LNCaP clone FGC (cell line): ENCODE results near the gene FOXL3.

ENCODE experiments used
- DNase-seq: peaks from one replicate; pipeline ENCODE4 v3.0.0-alpha.2; 2011; ENCODE audit warnings: low read depth
- H3K4me3 ChIP-seq: 2 replicates; pipeline ENCODE4 v1.5.1; 2011; ENCODE audit warnings: mild to moderate bottlenecking, low read depth, low read length, control low read depth
- CTCF ChIP-seq: IDR thresholded peaks from 2 replicates; pipeline ENCODE4 v1.5.1; 2012; ENCODE audit warnings: mild to moderate bottlenecking; ENCODE audit not compliant: control insufficient read depth, insufficient read depth; ENCODE audit errors: extremely low read depth

Gene FOXL3

DNA sequence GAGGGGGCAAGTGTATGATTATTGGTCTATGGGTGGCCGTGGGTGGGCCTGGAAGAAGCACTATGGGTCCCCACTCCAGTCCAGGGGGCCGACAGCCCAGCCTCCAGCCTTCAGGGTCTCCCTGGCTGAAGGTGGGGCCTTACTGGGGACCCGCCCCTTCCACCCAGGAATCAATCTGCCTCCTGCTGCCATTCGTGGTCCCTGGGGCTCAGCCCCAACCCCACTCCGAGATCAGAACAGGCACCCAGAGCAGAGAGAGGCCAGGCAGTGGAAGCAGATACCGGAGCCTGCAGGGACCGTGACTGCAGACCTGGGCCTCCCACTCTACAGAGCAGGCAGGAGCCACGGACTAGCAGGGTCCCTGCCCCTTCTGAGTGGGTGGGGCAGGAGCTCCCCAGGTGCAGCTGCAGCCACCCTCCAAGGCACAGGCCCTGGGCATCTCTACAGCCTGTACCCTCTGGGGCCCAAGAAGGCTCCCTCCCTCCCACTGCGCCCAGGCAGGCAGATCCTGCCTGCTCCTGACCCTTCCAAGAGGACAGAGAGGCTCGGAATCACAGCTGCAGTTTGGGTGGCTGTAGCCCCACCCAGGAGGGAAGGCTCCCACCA is 13.6 kb upstream of the FOXL3 start:
- no peak for DNase-seq
- no peak for TF ChIP-seq CTCF
- no peak overlapping the region for H3K4me3 ChIP-seq

GRCh38 chr7:277228-277627 is 12.7 kb upstream of the FOXL3 start:
- TF ChIP-seq CTCF, result no peak
- H3K4me3 ChIP-seq, result no peak overlapping the region
- DNase-seq, result no peak

GRCh38 chr7:278081-278480 is 11.9 kb upstream of the FOXL3 start:
- no peak for DNase-seq
- no peak overlapping the region for H3K4me3 ChIP-seq
- no peak for TF ChIP-seq CTCF

GRCh38 chr7:279821-280220 is 10.1 kb upstream of the FOXL3 start:
- TF ChIP-seq CTCF, result no peak
- no peak for DNase-seq
- H3K4me3 ChIP-seq, result no peak overlapping the region

DNA sequence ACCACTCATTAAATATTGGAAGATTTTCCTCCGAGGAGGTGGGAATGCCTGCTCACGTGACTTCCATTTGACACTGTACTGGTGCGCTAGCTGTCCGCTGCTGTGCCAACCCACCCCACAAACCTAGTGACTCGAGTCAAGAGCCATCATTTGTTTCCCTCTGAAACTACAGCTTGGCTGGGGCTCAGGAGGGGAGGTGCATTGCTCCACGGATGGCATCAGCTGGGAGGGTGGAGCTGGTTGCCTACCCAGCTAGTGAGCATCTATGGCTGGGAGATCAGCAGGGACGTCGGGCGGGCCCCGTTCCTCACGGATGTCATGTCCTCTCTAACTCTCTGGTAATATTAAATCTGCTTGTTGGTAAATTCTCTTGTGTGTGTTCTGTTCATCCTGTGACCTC is 9.5 kb upstream of the FOXL3 start:
- no peak for TF ChIP-seq CTCF
- no peak overlapping the region for H3K4me3 ChIP-seq
- DNase-seq, result no peak

DNA sequence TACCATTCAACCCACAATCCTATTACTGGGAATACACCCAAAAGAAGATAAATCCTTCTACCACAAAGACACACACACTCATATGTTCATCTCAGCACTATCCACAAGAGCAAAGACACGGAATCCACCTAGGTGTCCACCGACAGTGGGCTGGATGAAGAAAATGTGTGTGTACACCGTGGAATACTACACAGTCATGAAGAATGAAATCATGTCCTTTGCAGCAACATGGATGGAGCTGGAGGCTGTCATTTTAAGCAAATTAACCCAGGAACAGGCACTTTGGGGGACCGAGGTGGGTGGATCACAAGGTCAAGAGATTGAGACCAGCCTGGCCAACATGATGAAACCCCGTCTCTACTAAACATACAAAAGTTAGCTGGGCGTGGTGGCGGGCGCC is 8.3 kb upstream of the FOXL3 start:
- no peak for TF ChIP-seq CTCF
- no peak overlapping the region for H3K4me3 ChIP-seq

GRCh38 chr7:282621-283020 is 7.3 kb upstream of the FOXL3 start:
- H3K4me3 ChIP-seq, result no peak overlapping the region
- TF ChIP-seq CTCF, result no peak
- no peak for DNase-seq

More for the DNA sequence above, 8.3 kb upstream of the FOXL3 start:
- no peak for DNase-seq
